ENCODE results near the gene PELO.

Gene PELO

GRCh38 chr5:52834320-52834719 is 46.6 kb downstream of the PELO start:
- no peak for DNase-seq (ENCODE audit: low read depth)
- no peak overlapping the region for H3K4me3 ChIP-seq (ENCODE audit: low read depth, low read length)
- no peak for TF ChIP-seq CTCF (IDR thresholded peaks at IDR 0.05; ENCODE audit: low read depth, low read length, missing control alignments)

GRCh38 chr5:52837068-52837467 is 49.4 kb downstream of the PELO start:
- TF ChIP-seq CTCF (IDR thresholded peaks at IDR 0.05; ENCODE audit: low read depth, low read length, missing control alignments) = no peak
- DNase-seq (ENCODE audit: low read depth) = no peak
- no peak overlapping the region for H3K4me3 ChIP-seq (ENCODE audit: low read depth, low read length)
